GM18505 (cell line): ENCODE results near the gene PCDH9.

Experiments used
- ATAC-seq: cut with Tn5 transposase; IDR thresholded peaks from one replicate; pipeline ENCODE4 v1.9.1; 2021; ENCODE audit not compliant: unreplicated experiment
- POLR2A ChIP-seq: IDR thresholded peaks from 4 replicates; pipeline ENCODE4 v1.6.1; 2011; ENCODE audit warnings: borderline replicate concordance; ENCODE audit not compliant: insufficient read depth, insufficient read length; ENCODE audit errors: extremely low read depth

The PCDH9 gene

GRCh38 chr13:67216864-67217263 lies 13.3 kb downstream of the PCDH9 start:
- TF ChIP-seq POLR2A, result no peak
- ATAC-seq, result no peak

- ATAC-seq, result no peak
- no peak for TF ChIP-seq POLR2A
Measured at GRCh38 chr13:67210208-67210607, 19.9 kb downstream of the PCDH9 start.

- no peak for ATAC-seq
- no peak for TF ChIP-seq POLR2A
Measured at GRCh38 chr13:67208552-67208951, 21.6 kb downstream of the PCDH9 start.

GRCh38 chr13:67204764-67205163 lies 25.4 kb downstream of the PCDH9 start:
- no peak for ATAC-seq

GRCh38 chr13:67200605-67201004 lies 29.5 kb downstream of the PCDH9 start:
- ATAC-seq, result no peak
- TF ChIP-seq POLR2A, result no peak

More at GRCh38 chr13:67204764-67205163, 25.4 kb downstream of the PCDH9 start:
- no peak for TF ChIP-seq POLR2A

- no peak for TF ChIP-seq POLR2A
- ATAC-seq, result no peak
Measured at GRCh38 chr13:67200183-67200582, 30.0 kb downstream of the PCDH9 start.

GRCh38 chr13:67197704-67198103 lies 32.4 kb downstream of the PCDH9 start:
- TF ChIP-seq POLR2A, result no peak
- ATAC-seq, result no peak

GRCh38 chr13:67193979-67194378 lies 36.2 kb downstream of the PCDH9 start:
- no peak for TF ChIP-seq POLR2A
- ATAC-seq, result no peak

GRCh38 chr13:67192751-67193150 lies 37.4 kb downstream of the PCDH9 start:
- TF ChIP-seq POLR2A, result no peak
- no peak for ATAC-seq

- no peak for ATAC-seq
- no peak for TF ChIP-seq POLR2A
Measured at GRCh38 chr13:67186995-67187569, 43.1 kb downstream of the PCDH9 start.

GRCh38 chr13:67184247-67184646 lies 45.9 kb downstream of the PCDH9 start:
- TF ChIP-seq POLR2A, result no peak
- no peak for ATAC-seq

GRCh38 chr13:67183151-67183550 lies 47.0 kb downstream of the PCDH9 start:
- TF ChIP-seq POLR2A, result no peak
- ATAC-seq, result no peak

- no peak for TF ChIP-seq POLR2A
Measured at GRCh38 chr13:67175836-67176459, 54.2 kb downstream of the PCDH9 start.

GRCh38 chr13:67168384-67168783 lies 61.8 kb downstream of the PCDH9 start:
- ATAC-seq, result no peak
- TF ChIP-seq POLR2A, result no peak

More at GRCh38 chr13:67175836-67176459, 54.2 kb downstream of the PCDH9 start:
- no peak for ATAC-seq
